Measurements from ENCODE around the gene DDX10. TPM values are rescaled to one million over a fixed set of nuclear protein-coding genes. Genes with fewer than 3 reads are reported as not detected.

Gene DDX10
- total and polyA plus RNA-seq, 9 of the 15 experiments (the other 6 are each of a cell fraction or from before 2014, with no cell fraction given), result 33.9 to 94.6 (median 50.7) TPM

DNA sequence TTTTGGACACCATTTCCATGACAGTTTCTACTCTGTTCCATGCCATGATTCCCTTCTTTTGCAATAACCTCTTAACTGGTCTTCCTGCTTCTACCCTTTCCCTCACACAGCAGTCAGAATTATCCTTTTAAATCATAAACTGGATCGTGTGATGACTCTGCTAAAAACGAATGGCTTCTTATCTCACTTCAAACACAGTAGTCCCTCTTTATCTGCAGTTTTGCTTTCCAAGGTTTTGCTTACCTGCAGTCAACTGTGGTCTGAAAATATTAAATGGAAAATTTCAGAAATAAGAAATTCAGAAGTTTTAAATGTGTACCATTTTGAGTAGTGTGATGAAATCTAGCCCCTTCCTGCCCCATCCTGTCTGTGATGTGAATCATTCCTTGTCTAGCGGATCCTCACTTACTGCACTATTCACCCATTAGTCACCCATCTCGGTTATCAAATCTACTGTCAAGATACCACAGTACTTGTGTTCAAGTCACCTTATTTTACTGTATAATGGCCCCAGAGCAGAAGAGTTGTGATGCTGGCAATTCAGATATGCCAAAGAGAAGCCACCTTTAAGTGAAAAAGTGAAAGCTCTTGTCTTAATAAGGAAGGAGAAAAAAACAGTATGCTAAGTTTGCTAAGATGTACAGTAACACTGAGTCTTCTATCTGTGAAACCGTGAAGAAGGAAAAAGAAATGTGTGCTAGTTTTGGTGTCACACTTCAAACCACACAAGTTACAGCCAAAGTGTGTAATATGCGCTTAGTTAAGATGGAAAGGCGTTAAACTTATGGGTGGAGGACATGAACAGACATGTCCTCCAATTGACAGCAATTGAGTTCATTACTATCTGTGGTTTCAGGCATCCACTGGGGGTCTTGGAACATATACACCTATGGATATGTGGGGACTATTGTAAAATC is 283.0 kb downstream of the DDX10 start (continued):
- TF ChIP-seq HMGN3 (IDR thresholded peaks at IDR 0.05; ENCODE audit: borderline replicate concordance, extremely low read depth, insufficient read length, low read depth, low read length) (no peak), TEAD4 (IDR thresholded peaks at IDR 0.05; ENCODE audit: low read length) (0 out of 2 replicates have a peak, but pooled peaks have one; percentile 29), TEAD4 (CRISPR knock-in tag; IDR thresholded peaks at IDR 0.05; ENCODE audit: borderline replicate concordance) (no peak), ZNF224 (CRISPR knock-in tag; IDR thresholded peaks at IDR 0.05) (no peak), CCNT2 (IDR thresholded peaks at IDR 0.05; ENCODE audit: borderline replicate concordance, extremely low read depth, insufficient read length, low read depth, low read length) (no peak), ZNF644 (tag; IDR thresholded peaks at IDR 0.05; ENCODE audit: low read depth) (no peak), ZNF780A (CRISPR knock-in tag; IDR thresholded peaks at IDR 0.05) (no peak), MAFG (tag; conservative IDR thresholded peaks at IDR 0.05) (peak; percentile 77), DMBX1 (CRISPR knock-in tag; IDR thresholded peaks at IDR 0.05; ENCODE audit: borderline replicate concordance) (no peak), PHF8 (IDR thresholded peaks at IDR 0.05; ENCODE audit: borderline replicate concordance, low read length) (no peak), ZNF586 (CRISPR knock-in tag; conservative IDR thresholded peaks at IDR 0.05) (no peak), ZNF75A (CRISPR knock-in tag; IDR thresholded peaks at IDR 0.05) (no peak), GABPB2 (CRISPR knock-in tag; conservative IDR thresholded peaks at IDR 0.05) (no peak), C11orf30 (IDR thresholded peaks at IDR 0.05; ENCODE audit: low read depth) (peak; percentile 87), FUS (optimal IDR thresholded peaks at IDR 0.05; ENCODE audit: low read depth, low read length) (no peak), PCBP1 (IDR thresholded peaks at IDR 0.05; ENCODE audit: low read depth, low read length, poor library complexity, severe bottlenecking) (no peak), ZNF695 (CRISPR knock-in tag; IDR thresholded peaks at IDR 0.05) (no peak)
- TF ChIP-seq, protein P1, sequence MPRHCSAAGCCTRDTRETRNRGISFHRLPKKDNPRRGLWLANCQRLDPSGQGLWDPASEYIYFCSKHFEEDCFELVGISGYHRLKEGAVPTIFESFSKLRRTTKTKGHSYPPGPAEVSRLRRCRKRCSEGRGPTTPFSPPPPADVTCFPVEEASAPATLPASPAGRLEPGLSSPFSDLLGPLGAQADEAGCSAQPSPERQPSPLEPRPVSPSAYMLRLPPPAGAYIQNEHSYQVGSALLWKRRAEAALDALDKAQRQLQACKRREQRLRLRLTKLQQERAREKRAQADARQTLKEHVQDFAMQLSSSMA (CRISPR knock-in tag; IDR thresholded peaks at IDR 0.05), result no peak
- TF ChIP-seq, protein P2, sequence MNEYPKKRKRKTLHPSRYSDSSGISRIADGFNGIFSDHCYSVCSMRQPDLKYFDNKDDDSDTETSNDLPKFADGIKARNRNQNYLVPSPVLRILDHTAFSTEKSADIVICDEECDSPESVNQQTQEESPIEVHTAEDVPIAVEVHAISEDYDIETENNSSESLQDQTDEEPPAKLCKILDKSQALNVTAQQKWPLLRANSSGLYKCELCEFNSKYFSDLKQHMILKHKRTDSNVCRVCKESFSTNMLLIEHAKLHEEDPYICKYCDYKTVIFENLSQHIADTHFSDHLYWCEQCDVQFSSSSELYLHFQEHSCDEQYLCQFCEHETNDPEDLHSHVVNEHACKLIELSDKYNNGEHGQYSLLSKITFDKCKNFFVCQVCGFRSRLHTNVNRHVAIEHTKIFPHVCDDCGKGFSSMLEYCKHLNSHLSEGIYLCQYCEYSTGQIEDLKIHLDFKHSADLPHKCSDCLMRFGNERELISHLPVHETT (CRISPR knock-in tag; conservative IDR thresholded peaks at IDR 0.05 in 1 of 2, IDR thresholded peaks at IDR 0.05 in 1 of 2), result no peak
